Neural cell (in vitro differentiated cells): Measurements from ENCODE around the gene HPX. TPM values are rescaled to one million over a fixed set of nuclear protein-coding genes. Genes with fewer than 3 reads are reported as not detected.

Experiments used
- H2AFZ ChIP-seq: fragments of 200-600, 300-800 bp; sonication (generic), shearing (Covaris generic); 2 replicates; pipeline ENCODE4 v1.6.0; 2014; ENCODE audit warnings: low read depth, mild to moderate bottlenecking, antibody characterized with exemption, low read length, moderate library complexity
- H3F3A ChIP-seq: fragments of 200-600 bp; shearing (Covaris generic); 2 replicates; pipeline ENCODE4 v1.6.1; 2016; ENCODE audit warnings: mild to moderate bottlenecking, moderate library complexity, mixed read lengths, antibody characterized with exemption, low read length; ENCODE audit not compliant: insufficient read depth, poor library complexity, severe bottlenecking
- H3K27ac ChIP-seq: fragments of 200-600, 300-800 bp; sonication (generic), shearing (Covaris generic); 2 replicates; pipeline ENCODE4 v1.5.1; 2014; ENCODE audit warnings: mild to moderate bottlenecking, low read length, moderate library complexity
- H3K27me3 ChIP-seq: fragments of 300-800, 200-600 bp; sonication (generic), shearing (Covaris generic); 2 replicates; pipeline ENCODE4 v1.6.0; 2014; ENCODE audit warnings: mild to moderate bottlenecking, low read depth, low read length, moderate library complexity; ENCODE audit not compliant: insufficient read depth
- H3K36me3 ChIP-seq: fragments of 300-800, 200-600 bp; sonication (generic), shearing (Covaris generic); 2 replicates; pipeline ENCODE4 v1.5.1; 2014; ENCODE audit warnings: mild to moderate bottlenecking, antibody characterized with exemption, low read length, moderate library complexity; ENCODE audit not compliant: insufficient read depth
- H3K4me2 ChIP-seq: fragments of 300-800, 200-600 bp; sonication (generic), shearing (Covaris generic); 2 replicates; pipeline ENCODE4 v1.6.0; 2014; ENCODE audit warnings: mild to moderate bottlenecking, low read length
- H3K4me3 ChIP-seq: fragments of 300-800, 200-600 bp; sonication (generic), shearing (Covaris generic); 2 replicates; pipeline ENCODE4 v1.5.1; 2014; ENCODE audit warnings: mild to moderate bottlenecking, low read length, moderate library complexity
- H3K79me2 ChIP-seq: fragments of 200-600 bp; shearing (Covaris generic); replicated peaks from 2 replicates; pipeline ENCODE4 v1.6.0; 2014; ENCODE audit warnings: mild to moderate bottlenecking, low read length, moderate library complexity; ENCODE audit not compliant: insufficient read depth
- H3K9ac ChIP-seq: fragments of 300-800, 200-600 bp; sonication (generic), shearing (Covaris generic); 2 replicates; pipeline ENCODE4 v1.6.1; 2016; ENCODE audit warnings: mild to moderate bottlenecking, low read length, mixed read lengths
- H3K9me2 ChIP-seq: fragments of 200-600 bp; shearing (Covaris generic); 2 replicates; pipeline ENCODE4 v1.6.1; 2016; ENCODE audit warnings: mild to moderate bottlenecking, low read length, mixed read lengths; ENCODE audit not compliant: insufficient read depth
- H3K9me3 ChIP-seq: fragments of 200-600, 300-800 bp; sonication (generic), shearing (Covaris generic); 2 replicates; pipeline ENCODE4 v1.6.1; 2016; ENCODE audit warnings: mild to moderate bottlenecking, mixed run types, low read length, moderate library complexity, mixed read lengths
- H4K20me1 ChIP-seq: fragments of 200-600 bp; shearing (Covaris generic); 2 replicates; pipeline ENCODE4 v1.6.1; 2016; ENCODE audit warnings: mild to moderate bottlenecking, mixed run types; ENCODE audit not compliant: insufficient read depth
- CTCF ChIP-seq: fragments of 450-650 bp; IDR thresholded peaks from 2 replicates; pipeline ENCODE4 v1.5.1; 2014; ENCODE audit warnings: antibody characterized with exemption, mild to moderate bottlenecking, moderate library complexity; ENCODE audit not compliant: poor library complexity, severe bottlenecking
- EP300 ChIP-seq: fragments of 450-650 bp; conservative IDR thresholded peaks from 2 replicates; pipeline ENCODE4 v1.6.1; 2014; ENCODE audit warnings: antibody characterized with exemption, mild to moderate bottlenecking, moderate library complexity; ENCODE audit not compliant: poor library complexity, severe bottlenecking
- EZH2 ChIP-seq: fragments of 200-600, 300-800 bp; shearing (Covaris generic), sonication (generic); IDR thresholded peaks from 2 replicates; pipeline ENCODE4 v1.6.1; 2014; ENCODE audit warnings: antibody characterized with exemption, low read length, borderline replicate concordance, mild to moderate bottlenecking; ENCODE audit not compliant: insufficient read depth, poor library complexity, severe bottlenecking
- MXI1 ChIP-seq: fragments of 450-650 bp; conservative IDR thresholded peaks from 2 replicates; pipeline ENCODE4 v1.6.1; 2014; ENCODE audit warnings: antibody characterized with exemption, mild to moderate bottlenecking; ENCODE audit not compliant: poor library complexity, severe bottlenecking
- POLR2AphosphoS5 ChIP-seq: IDR thresholded peaks from 2 replicates; pipeline ENCODE4 v1.6.1; 2012
- RAD21 ChIP-seq: fragments of 450-650 bp; conservative IDR thresholded peaks from 2 replicates; pipeline ENCODE4 v1.6.1; 2014; ENCODE audit warnings: antibody characterized with exemption, mild to moderate bottlenecking, moderate library complexity
- REST ChIP-seq: IDR thresholded peaks from 2 replicates; pipeline ENCODE4 v1.6.1; 2012; ENCODE audit warnings: borderline replicate concordance
- SMC3 ChIP-seq: fragments of 450-650 bp; conservative IDR thresholded peaks from 2 replicates; pipeline ENCODE4 v1.6.1; 2014; ENCODE audit warnings: antibody characterized with exemption, mild to moderate bottlenecking, moderate library complexity; ENCODE audit not compliant: poor library complexity
- polyA plus RNA-seq: library from polyadenylated mRNA; depleted of rRNA; stranded (reverse); fragments of >200 nt; gene quantifications from 2 replicates; pipeline ENCODE4 v1.2.3, GENCODE V29; 2014

The HPX gene
- polyA plus RNA-seq, 1 donor from 2014 or later = 11.1 TPM

GRCh38 chr11:6414874-6415328 is 25.9 kb downstream of the HPX start:
- TF ChIP-seq EZH2 (no peak), RAD21 (no peak), POLR2AphosphoS5 (no peak), MXI1 (no peak), REST (no peak), CTCF (no peak), SMC3 (no peak)
- Histone ChIP-seq H3K4me3 (peak overlapping the region; percentile 23), H3K9ac (no peak overlapping the region)

GRCh38 chr11:6413791-6414201 is 27.0 kb downstream of the HPX start:
- no peak overlapping the region for H3K9ac ChIP-seq
- no peak for TF ChIP-seq RAD21
- TF ChIP-seq REST = no peak
- no peak for TF ChIP-seq EP300
- TF ChIP-seq SMC3 = no peak
- no peak for TF ChIP-seq EZH2
- TF ChIP-seq MXI1 = no peak
- H3K4me3 ChIP-seq = peak overlapping the region; percentile 23

More at GRCh38 chr11:6414874-6415328, 25.9 kb downstream of the HPX start:
- no peak overlapping the region for H3K4me2 ChIP-seq
- H3K9me2 ChIP-seq = no peaks in the 10 kb centered on the region
- H3K27ac ChIP-seq = no peak overlapping the region
- H3K27me3 ChIP-seq = no peaks in the 10 kb centered on the region
- no peaks in the 10 kb centered on the region for H4K20me1 ChIP-seq
- H2AFZ ChIP-seq = no peak overlapping the region
- H3K79me2 ChIP-seq = peaks cover 63% of the 10 kb centered on the region
- H3K9me3 ChIP-seq = no peaks in the 10 kb centered on the region
- no peaks in the 10 kb centered on the region for H3F3A ChIP-seq
- H3K36me3 ChIP-seq = peaks cover 7% of the 10 kb centered on the region

More at GRCh38 chr11:6413791-6414201, 27.0 kb downstream of the HPX start:
- no peak overlapping the region for H2AFZ ChIP-seq
- H3F3A ChIP-seq = no peaks in the 10 kb centered on the region
- no peak overlapping the region for H3K4me2 ChIP-seq
- no peaks in the 10 kb centered on the region for H3K27me3 ChIP-seq
- no peaks in the 10 kb centered on the region for H3K9me3 ChIP-seq
- H3K27ac ChIP-seq = no peak overlapping the region
- H3K79me2 ChIP-seq = peaks cover 68% of the 10 kb centered on the region
- H3K9me2 ChIP-seq = no peaks in the 10 kb centered on the region
- H3K36me3 ChIP-seq = peaks cover 7% of the 10 kb centered on the region
- H4K20me1 ChIP-seq = no peaks in the 10 kb centered on the region
